ENCODE measurements around the gene RASSF4.
"Not testable (repeated sequence)": the region's sequence is repeated elsewhere in the genome, so short reads cannot be mapped to it uniquely, and the experiment has no call there.

RASSF4 gene

GRCh38 chr10:45003432-45004000 is 43.9 kb downstream of the RASSF4 start:
- DNase-seq (ENCODE audit: low read depth in 2 of 2) = no peak

- no peak for DNase-seq (ENCODE audit: low read depth in 2 of 2)
These were observed 45.1 kb downstream of the RASSF4 start for GRCh38 chr10:45004661-45005060.

- no peak for DNase-seq (ENCODE audit: low read depth in 2 of 2)
These were observed 45.7 kb downstream of the RASSF4 start for GRCh38 chr10:45005284-45005683.

GRCh38 chr10:45006276-45007030 is 46.9 kb downstream of the RASSF4 start:
- DNase-seq (ENCODE audit: low read depth in 2 of 2) = no peak

- no peak for DNase-seq (ENCODE audit: low read depth in 2 of 2)
These were observed 49.0 kb downstream of the RASSF4 start for GRCh38 chr10:45008524-45009161.

- not testable (repeated sequence) for DNase-seq (ENCODE audit: low read depth in 2 of 2)
These were observed 55.0 kb downstream of the RASSF4 start for GRCh38 chr10:45014557-45014956.

GRCh38 chr10:45015590-45015989 is 56.0 kb downstream of the RASSF4 start:
- DNase-seq (ENCODE audit: low read depth in 2 of 2) = no peak

GRCh38 chr10:45023426-45023825 is 63.8 kb downstream of the RASSF4 start:
- DNase-seq (ENCODE audit: low read depth in 2 of 2) = no peak

- no peak for DNase-seq (ENCODE audit: low read depth in 2 of 2)
These were observed 74.7 kb downstream of the RASSF4 start for GRCh38 chr10:45034301-45034700.

- DNase-seq (ENCODE audit: low read depth in 2 of 2) = no peak
These were observed 76.1 kb downstream of the RASSF4 start for GRCh38 chr10:45035673-45036072.

- no peak for DNase-seq (ENCODE audit: low read depth in 2 of 2)
These were observed 81.4 kb downstream of the RASSF4 start for GRCh38 chr10:45040921-45041542.

- no peak for DNase-seq (ENCODE audit: low read depth in 2 of 2)
These were observed 84.7 kb downstream of the RASSF4 start for GRCh38 chr10:45044290-45044689.

All from stimulated activated CD8-positive, alpha-beta memory T cell treated with anti-CD3 and anti-CD28 coated beads, Interleukin-7, amount 100 ng/mL, for 1 hour (primary cell).